H1 (cell line): ENCODE results near the gene CRCP. TPM values are rescaled to one million over a fixed set of nuclear protein-coding genes. Genes with fewer than 3 reads are reported as not detected.
A peak's percentile ranks its signal among the peaks of the same experiment; 100 is the strongest.

Experiments used
- CTCF ChIA-PET: fragments of 300-600 bp; sonication (Branson Sonifier 250); formaldehyde crosslinking; loops from one replicate; lab custom pipeline; 2021; ENCODE audit not compliant: partially characterized antibody; lab: Charles Lee
- POLR2A ChIA-PET: fragments of 300-600 bp; sonication (Branson Sonifier 250); formaldehyde crosslinking; loops from one replicate; lab custom pipeline; 2021; ENCODE audit warnings: inconsistent platforms; ENCODE audit not compliant: partially characterized antibody; lab: Charles Lee
- DNase-seq, 2 experiments: peaks; one replicate each; pipeline versions ENCODE4 v3.0.0 to v3.0.0-alpha.2; 2010 to 2022; ENCODE audit warnings: low spot score in 2 of 2, low read depth in 1 of 2, mixed read lengths in 1 of 2
- FAIRE-seq: peaks from 2 replicates; lab custom pipeline; 2011; peaks lifted over from hg19 to GRCh38; lab: Jason Lieb, UNC
- H2AFZ ChIP-seq: 2 replicates; pipeline ENCODE4 v1.8.1; 2012; ENCODE audit warnings: low read length, inconsistent platforms
- H2AK5ac ChIP-seq: 2 replicates; pipeline ENCODE4 v1.6.1; 2013; ENCODE audit warnings: low read depth, low read length
- H2BK120ac ChIP-seq: replicated peaks from 2 replicates; pipeline ENCODE3; 2013; ENCODE audit warnings: low read depth, low read length, inconsistent platforms
- H2BK12ac ChIP-seq: 2 replicates; pipeline ENCODE4 v1.6.1; 2013; ENCODE audit warnings: low read depth, low read length
- H2BK15ac ChIP-seq: 2 replicates; pipeline ENCODE4 v1.6.1; 2013; ENCODE audit warnings: low read length
- H2BK20ac ChIP-seq: 2 replicates; pipeline ENCODE4 v1.6.1; 2013; ENCODE audit warnings: low read length
- H2BK5ac ChIP-seq: 2 replicates; pipeline ENCODE4 v1.6.1; 2013; ENCODE audit warnings: low read depth, low read length
- H3K14ac ChIP-seq: 2 replicates; pipeline ENCODE4 v1.6.1; 2013; ENCODE audit warnings: inconsistent platforms; ENCODE audit not compliant: insufficient read length
- H3K18ac ChIP-seq: 2 replicates; pipeline ENCODE4 v1.6.1; 2013; ENCODE audit warnings: low read length; ENCODE audit errors: extremely low read depth
- H3K23ac ChIP-seq: 2 replicates; pipeline ENCODE4 v1.6.1; 2013; ENCODE audit warnings: inconsistent platforms; ENCODE audit not compliant: insufficient read length
- H3K23me2 ChIP-seq: 2 replicates; pipeline ENCODE4 v1.6.1; 2013; ENCODE audit warnings: low read depth, low read length
- H3K27ac ChIP-seq: 2 replicates; pipeline ENCODE4 v1.6.1; 2011; ENCODE audit warnings: low read depth, low read length, inconsistent platforms
- H3K27me3 ChIP-seq, 4 experiments: replicated peaks in 1 of 4; 1 replicate in 1 of 4; 2 replicates in 3 of 4; pipeline versions ENCODE4 v1.6.1 to v1.8.1; 2011 to 2013; ENCODE audit warnings: low read length in 3 of 4, mild to moderate bottlenecking in 3 of 4, inconsistent platforms in 2 of 4, mixed read lengths in 2 of 4, moderate library complexity in 1 of 4; ENCODE audit not compliant: control insufficient read depth in 3 of 4, insufficient read depth in 3 of 4; ENCODE audit errors: extremely low read depth in 1 of 4
- H3K36me3 ChIP-seq, 4 experiments: 2 replicates each; pipeline versions ENCODE4 v1.6.1 to v1.8.1; 2011 to 2013; ENCODE audit warnings: mild to moderate bottlenecking in 4 of 4, low read length in 3 of 4, moderate library complexity in 2 of 4, control low read depth in 1 of 4, inconsistent platforms in 1 of 4; ENCODE audit not compliant: insufficient read depth in 4 of 4, control insufficient read depth in 2 of 4
- H3K4ac ChIP-seq: replicated peaks from 2 replicates; pipeline ENCODE3; 2013; ENCODE audit warnings: low read length, low read depth, mixed read lengths, inconsistent platforms; ENCODE audit not compliant: insufficient read length
- H3K4me1 ChIP-seq, 4 experiments: replicated peaks in 1 of 4; 1 replicate in 1 of 4; 2 replicates in 3 of 4; pipeline versions ENCODE4 v1.6.1 to v1.8.1; 2011 to 2013; ENCODE audit warnings: low read length in 3 of 4, inconsistent platforms in 2 of 4, mixed read lengths in 1 of 4; ENCODE audit not compliant: insufficient read depth in 4 of 4, control insufficient read depth in 3 of 4
- H3K4me2 ChIP-seq, 2 experiments: 2 replicates each; pipeline versions ENCODE4 v1.6.1 to v1.8.1; 2011 to 2013; ENCODE audit warnings: low read depth in 2 of 2, low read length in 2 of 2, control low read depth in 1 of 2, inconsistent platforms in 1 of 2, mild to moderate bottlenecking in 1 of 2; ENCODE audit not compliant: insufficient read depth in 1 of 2
- H3K4me3 ChIP-seq, 4 experiments: fragments of 200-600, 300-600 bp in 1 of 4; sonication (generic), shearing (Covaris generic), sonication (Bioruptor Twin) in 1 of 4; 2 replicates each; pipeline versions ENCODE4 v1.5.1 to v1.8.1; 2011 to 2016; ENCODE audit warnings: low read length in 4 of 4, low read depth in 3 of 4, control low read depth in 2 of 4, inconsistent platforms in 2 of 4, mild to moderate bottlenecking in 2 of 4, mixed read lengths in 1 of 4, moderate library complexity in 1 of 4; ENCODE audit not compliant: insufficient read depth in 2 of 4; ENCODE audit errors: extremely low read depth in 1 of 4
- H3K56ac ChIP-seq: replicated peaks from 2 replicates; pipeline ENCODE3; 2013; ENCODE audit warnings: low read depth, mild to moderate bottlenecking, mixed read lengths, low read length, inconsistent platforms; ENCODE audit not compliant: insufficient read length
- H3K79me1 ChIP-seq: 2 replicates; pipeline ENCODE4 v1.6.1; 2013; ENCODE audit warnings: low read depth, low read length, control low read depth
- H3K79me2 ChIP-seq, 2 experiments: 2 replicates each; pipeline versions ENCODE4 v1.6.1 to v1.8.1; 2012 to 2013; ENCODE audit warnings: low read length in 2 of 2, mild to moderate bottlenecking in 2 of 2, inconsistent platforms in 1 of 2; ENCODE audit not compliant: insufficient read depth in 2 of 2, control insufficient read depth in 1 of 2
- H3K9ac ChIP-seq, 4 experiments: replicated peaks in 1 of 4; 1 replicate in 1 of 4; 2 replicates in 3 of 4; pipeline versions ENCODE4 v1.6.1 to v1.8.1; 2011 to 2013; ENCODE audit warnings: low read depth in 3 of 4, low read length in 3 of 4, control low read depth in 2 of 4, mild to moderate bottlenecking in 2 of 4, moderate library complexity in 2 of 4, inconsistent platforms in 1 of 4; ENCODE audit errors: extremely low read depth in 1 of 4
- H3K9me3 ChIP-seq, 2 experiments: 2 replicates each; pipeline versions ENCODE4 v1.6.1 to v1.8.1; 2012 to 2013; ENCODE audit warnings: mild to moderate bottlenecking in 2 of 2, moderate library complexity in 2 of 2, control low read depth in 1 of 2, inconsistent platforms in 1 of 2, low read depth in 1 of 2, low read length in 1 of 2, mixed read lengths in 1 of 2; ENCODE audit not compliant: insufficient read depth in 2 of 2
- H4K20me1 ChIP-seq, 2 experiments: replicated peaks in 1 of 2; 2 replicates each; pipeline versions ENCODE3 to v1.8.1; 2011 to 2013; ENCODE audit warnings: inconsistent platforms in 2 of 2, low read length in 2 of 2, mild to moderate bottlenecking in 1 of 2; ENCODE audit not compliant: insufficient read depth in 2 of 2, control insufficient read depth in 1 of 2
- H4K5ac ChIP-seq: 2 replicates; pipeline ENCODE4 v1.6.1; 2013; ENCODE audit warnings: low read length, low read depth, mixed read lengths, inconsistent platforms; ENCODE audit not compliant: insufficient read length
- H4K8ac ChIP-seq: 2 replicates; pipeline ENCODE4 v1.8.0; 2013; ENCODE audit warnings: mild to moderate bottlenecking, moderate library complexity, low read length, inconsistent platforms; ENCODE audit not compliant: insufficient read depth; ENCODE audit errors: extremely low read depth
- H4K91ac ChIP-seq: replicated peaks from 2 replicates; pipeline ENCODE3; 2013; ENCODE audit warnings: low read length, mixed read lengths, inconsistent platforms; ENCODE audit not compliant: insufficient read length
- SIN3A ChIP-seq, 2 experiments: IDR thresholded peaks in 1 of 2; conservative IDR thresholded peaks in 1 of 2; 2 replicates each; pipeline ENCODE4 v1.6.1; 2011 to 2012; ENCODE audit warnings: low read length in 2 of 2, improper control_type of control experiment in 1 of 2, low read depth in 1 of 2, mild to moderate bottlenecking in 1 of 2
- TCF12 ChIP-seq: IDR thresholded peaks from 2 replicates; pipeline ENCODE4 v1.6.1; 2011; ENCODE audit warnings: low read depth, mild to moderate bottlenecking, low read length
- YY1 ChIP-seq: IDR thresholded peaks from 2 replicates; pipeline ENCODE4 v1.6.1; 2011; ENCODE audit warnings: low read depth, mild to moderate bottlenecking, low read length
- WGBS, 2 experiments: shearing (Covaris generic) in 1 of 2; methylation state at CpG; one replicate each; pipeline versions ENCODE4 v1.1.6 to v1.1.7; 2013 to 2015; ENCODE audit warnings: low lambda C conversion rate in 2 of 2, mixed read lengths in 2 of 2, inconsistent platforms in 1 of 2, low coverage in 1 of 2, missing lambda C conversion rate in 1 of 2; ENCODE audit not compliant: insufficient replicate concordance in 2 of 2, insufficient coverage in 1 of 2, insufficient read length in 1 of 2; ENCODE audit errors: extremely low coverage in 1 of 2, missing lambda C conversion rate in 1 of 2; 5-methylcytosine and 5-hydroxymethylcytosine counted together
- polyA plus RNA-seq, 7 experiments: library from polyadenylated mRNA; depleted of rRNA in 3 of 7; stranded (reverse) in 5 of 7; unstranded in 2 of 7; fragments of >200 nt in 5 of 7; fragments of 200-250 nt in 2 of 7; gene quantifications; 1 replicate in 5 of 7; 2 replicates in 1 of 7; 4 replicates in 1 of 7; pipeline versions ENCODE4 v1.2.1 to v1.2.3, GENCODE V29; 2011 to 2013; ENCODE audit warnings: missing spikeins in 2 of 7, mixed read lengths in 2 of 7
- total RNA-seq: library from RNA; stranded (reverse); fragmentation: NEBNext Ultra II Directional; extraction: Animal tissue kit (Norgen Biotek cat#: 25700); gene quantifications from 2 replicates; pipeline ENCODE4 v1.2.1, GENCODE V29; 2021

CRCP gene
- total and polyA plus RNA-seq, 2 of the 8 experiments (the other 6 are each of a cell fraction or from before 2014, with no cell fraction given): 15.0 to 29.3 TPM

DNA sequence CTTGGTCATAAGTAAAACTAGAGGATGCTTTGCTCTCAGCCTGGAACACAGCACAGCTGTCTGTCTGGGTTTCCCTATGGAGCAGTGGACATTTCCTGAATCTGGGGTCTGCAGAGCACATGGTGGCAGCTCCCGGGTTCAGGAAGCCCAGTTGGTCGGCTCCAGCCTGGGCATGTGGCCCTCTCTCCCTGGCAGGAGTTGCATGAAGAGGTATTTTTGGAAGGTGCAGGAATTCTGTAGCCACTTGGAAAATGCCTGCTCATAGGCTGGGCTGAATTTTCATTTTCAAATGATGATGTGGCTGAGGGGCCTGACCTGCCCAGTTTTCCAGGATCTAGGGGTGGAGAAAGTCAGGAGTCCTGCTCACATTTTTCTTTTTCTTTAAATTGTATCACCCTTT is 83.8 kb downstream of the CRCP start:
- H3K23me2 ChIP-seq: no peaks in the 10 kb centered on the region
- no peak overlapping the region for H2BK20ac ChIP-seq
- H3K79me1 ChIP-seq: no peaks in the 10 kb centered on the region
- H3K9me3 ChIP-seq: no peaks in the 10 kb centered on the region
- H2BK120ac ChIP-seq: no peak overlapping the region
- H3K4ac ChIP-seq: no peak overlapping the region
- POLR2A ChIA-PET: interaction anchor here (0.7 kb wide), 1 partner anchor 19 kb away, joined by 3 read pairs; no protein-coding TSS in a partner anchor
- no peak overlapping the region for H2AK5ac ChIP-seq
- H3K27me3 ChIP-seq: no peaks in the 10 kb centered on the region
- H3K4me3 ChIP-seq: no peak overlapping the region
- no peak overlapping the region for H2BK5ac ChIP-seq
- no peak overlapping the region for H3K4me2 ChIP-seq
- no peak overlapping the region for H3K27ac ChIP-seq
- H4K20me1 ChIP-seq: no peaks in the 10 kb centered on the region
- no peak overlapping the region for H2BK15ac ChIP-seq
- H4K91ac ChIP-seq: no peak overlapping the region
- no peak overlapping the region for H3K14ac ChIP-seq
- H3K9ac ChIP-seq: no peak overlapping the region
- H2AFZ ChIP-seq: peak overlapping the region; percentile 70
- no peaks in the 10 kb centered on the region for H3K4me1 ChIP-seq
- no peak overlapping the region for H3K56ac ChIP-seq
- CTCF ChIA-PET: interaction anchor here (0.6 to 1.4 kb wide), 4 partner anchors 14 to 771 kb away, joined by 3 to 5 read pairs (median 4); no protein-coding TSS in a partner anchor
- no peak overlapping the region for H3K18ac ChIP-seq
- WGBS, 2 experiments: 100% methylated on average over 2 of the region's 2 CpGs; no CpG with 5 or more reads in 1 of the 2 experiments
- FAIRE-seq: no peak
- no peak overlapping the region for H4K5ac ChIP-seq
- H4K8ac ChIP-seq: peak overlapping the region; percentile 63; the same call in 1 of the 2 replicates
- no peak for DNase-seq
- no peaks in the 10 kb centered on the region for H3K36me3 ChIP-seq
- no peaks in the 10 kb centered on the region for H3K79me2 ChIP-seq
- no peak overlapping the region for H3K23ac ChIP-seq
- H2BK12ac ChIP-seq: no peak overlapping the region
- no peak for TF ChIP-seq YY1
- no peak for TF ChIP-seq SIN3A (conservative IDR thresholded peaks at IDR 0.05 in 1 of 2, IDR thresholded peaks at IDR 0.05 in 1 of 2; ENCODE audit: low read depth in 1 of 2, low read length in 2 of 2)
- no peak for TF ChIP-seq TCF12
